Mucosa of descending colon (tissue), 3 donors: ENCODE measurements around the gene SYNGR3. TPM values are rescaled to one million over a fixed set of nuclear protein-coding genes. Genes with fewer than 3 reads are reported as not detected.

Source experiments
- ATAC-seq: fragments of 200-7000 bp; cut with Tn5 transposase; one replicate; pipeline ENCODE4 v1.9.1; 2020; ENCODE audit warnings: mild to moderate bottlenecking, moderate library complexity
- DNase-seq, 3 donors: peaks; one replicate each; pipeline ENCODE4 v3.0.0-alpha.2; 2020
- H3K36me3 ChIP-seq: fragments of 200-600 bp; one replicate; pipeline ENCODE4 v1.8.0; 2021; ENCODE audit warnings: low read depth, mild to moderate bottlenecking
- H3K4me1 ChIP-seq: fragments of 200-600 bp; one replicate; pipeline ENCODE4 v1.8.0; 2021; ENCODE audit warnings: low read depth, mild to moderate bottlenecking
- H3K4me3 ChIP-seq: fragments of 200-600 bp; one replicate; pipeline ENCODE4 v1.8.0; 2021; ENCODE audit warnings: mild to moderate bottlenecking
- H3K9me3 ChIP-seq: fragments of 200-600 bp; one replicate; pipeline ENCODE4 v1.8.0; 2021; ENCODE audit warnings: mild to moderate bottlenecking
- intact Hi-C, 2 donors: fragments of 100-400 bp; cut with DNase I in 1 of 2; cut with micrococcal nuclease in 1 of 2; formaldehyde crosslinking; loops; one replicate each; pipeline versions ENCODE4 v1.11.0 to v1.11.1; 2022; cut with DNase I, micrococcal nuclease
- total RNA-seq, 3 donors: library from RNA; stranded (reverse); fragmentation: NEBNext Ultra II Directional in 2 of 3; extraction: Animal tissue kit (Norgen Biotek cat#: 25700) in 2 of 3; gene quantifications; one replicate each; pipeline versions ENCODE4 v1.2.1 to v1.2.4, GENCODE V29; 2021 to 2023
- TF ChIP-seq, protein P1 (sequence below): fragments of 200-600 bp; IDR thresholded peaks from one replicate; pipeline ENCODE4 v1.8.0; 2022; ENCODE audit warnings: antibody characterized with exemption, mild to moderate bottlenecking
- donor health status: DM: no; HTN: no; CAD: no; lungs with moderate emphysema.
- donor health status: DM: no; HTN: no; CAD: no.
- donor health status: DM: no; HTN: yes; CAD: no.

SYNGR3 gene
- total RNA-seq, 3 donors from 2014 or later = 1.3 to 7.9 (median 1.5) TPM

DNA sequence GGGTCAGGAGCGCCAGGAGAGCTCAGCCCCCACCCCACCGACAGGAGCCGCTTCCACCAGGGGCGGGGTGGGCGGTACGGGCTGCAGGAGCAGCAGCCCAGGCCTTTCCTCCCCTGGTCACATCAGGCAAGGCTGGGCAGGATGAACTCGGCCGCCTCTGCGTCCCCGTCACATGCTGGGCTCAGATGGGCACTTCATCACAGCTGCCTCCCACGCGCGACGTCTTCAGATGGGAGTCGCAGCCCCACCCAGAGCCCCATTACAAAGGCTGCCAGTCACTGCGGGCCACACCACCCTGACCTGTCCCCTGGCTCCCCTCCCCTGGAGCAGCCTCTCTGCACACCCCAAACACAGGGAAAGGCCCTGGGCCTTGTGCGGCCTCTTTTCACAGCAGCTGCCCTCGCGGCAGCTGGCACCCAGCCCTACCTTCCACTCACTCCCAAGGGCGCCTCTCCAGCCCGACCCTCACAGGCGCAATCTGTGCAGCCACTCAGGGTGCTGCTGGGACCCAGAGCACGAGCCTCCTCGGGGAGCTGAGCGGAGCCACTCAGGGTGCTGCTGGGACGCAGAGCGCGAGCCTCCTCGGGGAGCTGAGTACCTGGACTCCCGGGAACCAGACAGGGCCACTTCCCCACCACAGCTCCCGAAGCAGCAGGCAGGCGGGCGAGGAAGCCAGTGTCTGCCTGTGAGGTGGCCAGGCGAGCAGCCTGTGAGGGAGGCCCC is 15.2 kb downstream of the SYNGR3 start:
- TF ChIP-seq, protein P1, sequence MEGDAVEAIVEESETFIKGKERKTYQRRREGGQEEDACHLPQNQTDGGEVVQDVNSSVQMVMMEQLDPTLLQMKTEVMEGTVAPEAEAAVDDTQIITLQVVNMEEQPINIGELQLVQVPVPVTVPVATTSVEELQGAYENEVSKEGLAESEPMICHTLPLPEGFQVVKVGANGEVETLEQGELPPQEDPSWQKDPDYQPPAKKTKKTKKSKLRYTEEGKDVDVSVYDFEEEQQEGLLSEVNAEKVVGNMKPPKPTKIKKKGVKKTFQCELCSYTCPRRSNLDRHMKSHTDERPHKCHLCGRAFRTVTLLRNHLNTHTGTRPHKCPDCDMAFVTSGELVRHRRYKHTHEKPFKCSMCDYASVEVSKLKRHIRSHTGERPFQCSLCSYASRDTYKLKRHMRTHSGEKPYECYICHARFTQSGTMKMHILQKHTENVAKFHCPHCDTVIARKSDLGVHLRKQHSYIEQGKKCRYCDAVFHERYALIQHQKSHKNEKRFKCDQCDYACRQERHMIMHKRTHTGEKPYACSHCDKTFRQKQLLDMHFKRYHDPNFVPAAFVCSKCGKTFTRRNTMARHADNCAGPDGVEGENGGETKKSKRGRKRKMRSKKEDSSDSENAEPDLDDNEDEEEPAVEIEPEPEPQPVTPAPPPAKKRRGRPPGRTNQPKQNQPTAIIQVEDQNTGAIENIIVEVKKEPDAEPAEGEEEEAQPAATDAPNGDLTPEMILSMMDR = no peak
- DNase-seq (no peak), ATAC-seq (no peak)
- intact Hi-C loops = no loop called here
- no peak overlapping the region for H3K4me3 ChIP-seq
- peaks cover 8% of the 10 kb centered on the region for H3K36me3 ChIP-seq
- H3K9me3 ChIP-seq = no peaks in the 10 kb centered on the region
- H3K4me1 ChIP-seq = peaks cover 34% of the 10 kb centered on the region

DNA sequence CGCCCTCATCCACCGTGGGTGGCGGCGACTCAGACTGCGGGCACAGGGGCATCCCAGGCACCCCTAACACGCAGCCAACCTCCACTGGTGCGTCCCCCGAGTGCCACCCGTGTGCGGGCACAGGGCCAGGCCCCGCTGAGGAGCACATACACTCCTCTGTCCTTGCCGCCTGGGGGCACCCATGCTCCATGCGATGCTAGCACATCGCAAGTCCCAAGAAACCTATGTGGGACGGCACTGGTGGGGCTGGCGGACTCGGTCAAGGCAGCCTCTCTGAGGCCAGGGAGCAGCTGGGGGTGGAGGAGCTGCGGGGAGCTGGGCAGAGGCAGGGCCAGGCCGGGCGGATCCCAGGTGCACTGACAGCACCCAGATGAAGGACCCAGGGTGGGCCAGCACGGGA is 15.9 kb downstream of the SYNGR3 start:
- Histone ChIP-seq H3K4me1 (peaks cover 40% of the 10 kb centered on the region), H3K4me3 (no peak overlapping the region), H3K9me3 (no peaks in the 10 kb centered on the region), H3K36me3 (peaks cover 8% of the 10 kb centered on the region)
- DNase-seq = peak in 1 of 3 donors; percentile 38
- intact Hi-C loops = no loop called here
- no peak for ATAC-seq
- TF ChIP-seq, protein P1 = no peak

DNA sequence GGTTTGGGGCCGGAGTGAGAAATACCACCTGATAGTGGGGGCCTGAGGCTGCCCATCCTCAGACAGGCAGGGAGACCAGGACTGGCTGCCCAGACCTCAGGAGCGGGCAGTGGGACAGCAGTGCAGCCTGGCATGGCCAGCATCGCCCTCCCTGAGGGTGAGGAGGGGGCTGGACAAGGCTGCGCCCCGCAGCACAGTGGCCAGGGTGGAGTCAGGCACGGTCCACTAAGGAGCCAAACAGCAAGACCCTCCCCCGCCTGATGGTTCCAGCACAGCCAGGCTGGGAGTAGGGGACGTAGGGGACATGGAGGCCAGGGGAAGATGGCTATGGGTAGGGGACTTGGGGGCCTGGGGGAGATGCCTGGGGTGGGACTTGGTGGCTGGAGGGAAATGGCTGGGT is 16.5 kb downstream of the SYNGR3 start:
- Histone ChIP-seq H3K4me1 (peaks cover 40% of the 10 kb centered on the region), H3K9me3 (no peaks in the 10 kb centered on the region), H3K36me3 (peaks cover 5% of the 10 kb centered on the region), H3K4me3 (no peak overlapping the region)
- intact Hi-C loops = no loop called here
- no peak for ATAC-seq
- DNase-seq = no peak
- TF ChIP-seq, protein P1 = no peak

DNA sequence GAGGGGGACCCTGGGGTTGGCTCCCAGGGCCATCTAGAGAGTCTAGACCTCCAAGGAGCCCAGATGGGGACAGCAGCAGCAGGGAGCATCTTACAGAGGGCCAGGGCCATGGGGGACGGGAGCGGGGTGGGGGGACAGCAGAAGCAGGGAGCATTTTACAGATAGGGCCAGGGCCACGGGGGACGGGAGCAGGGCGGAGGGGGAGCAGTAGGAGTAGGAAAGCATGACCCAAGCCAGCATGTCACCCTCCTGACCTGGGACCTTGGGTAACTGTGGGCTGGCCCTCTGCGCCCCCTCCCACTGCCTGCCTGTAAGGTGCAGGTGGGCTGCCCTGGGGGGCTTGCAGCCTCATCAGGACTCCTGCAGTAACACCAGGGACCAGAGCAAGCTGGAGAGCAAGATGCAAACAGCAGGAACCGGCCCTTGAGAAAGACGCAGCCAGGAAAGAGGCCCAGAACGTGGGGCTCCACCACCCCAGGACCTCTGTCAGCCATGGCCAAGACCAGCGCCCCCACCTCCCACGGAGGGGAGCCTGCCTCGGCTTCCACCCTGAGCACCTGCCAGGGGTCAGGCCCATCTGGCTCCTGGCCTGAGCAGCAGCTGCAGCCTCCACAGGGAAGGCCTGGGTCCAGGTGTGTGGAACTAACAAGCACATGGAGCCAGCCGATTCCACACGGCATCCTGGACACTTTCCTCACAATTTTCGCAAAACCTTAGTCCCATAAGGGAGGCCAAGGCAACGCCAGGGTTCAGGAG is 17.5 kb downstream of the SYNGR3 start:
- peak in 2 of 3 donors; percentile 40 to 59 for DNase-seq
- Histone ChIP-seq H3K4me3 (no peak overlapping the region), H3K9me3 (no peaks in the 10 kb centered on the region), H3K4me1 (peaks cover 40% of the 10 kb centered on the region), H3K36me3 (no peaks in the 10 kb centered on the region)
- TF ChIP-seq, protein P1 = no peak
- intact Hi-C loops = no loop called here
- ATAC-seq = no peak

DNA sequence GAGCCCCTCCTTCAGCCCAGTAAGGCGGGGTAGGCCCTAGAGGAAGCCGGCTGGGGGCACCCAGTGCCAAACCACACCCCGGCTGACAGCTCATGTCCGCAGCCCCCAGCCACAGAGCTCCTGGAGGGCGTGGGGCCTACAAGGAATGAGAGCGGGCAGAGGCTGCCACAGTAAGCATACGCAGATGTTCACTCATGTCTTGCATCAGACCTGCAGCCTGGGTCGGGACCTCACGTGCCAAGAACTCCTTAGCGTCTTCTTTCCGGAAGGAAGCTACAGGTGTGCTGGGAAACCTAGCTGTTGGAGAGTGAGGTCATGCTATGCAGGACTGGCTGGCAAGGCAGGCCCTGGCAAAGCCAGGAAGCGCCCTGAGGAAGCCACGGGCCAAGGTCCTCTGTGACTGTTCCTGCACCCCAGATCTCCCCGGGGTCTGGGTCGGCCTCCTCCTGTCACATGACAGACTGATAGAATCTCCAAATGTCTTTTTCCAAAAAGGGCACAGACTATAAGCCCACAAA is 18.3 kb downstream of the SYNGR3 start:
- TF ChIP-seq, protein P1 = no peak
- peak; percentile 56 to 80 (median 70) for DNase-seq
- peaks cover 40% of the 10 kb centered on the region for H3K4me1 ChIP-seq
- H3K9me3 ChIP-seq = no peaks in the 10 kb centered on the region
- intact Hi-C loops = no loop called here
- peak; percentile 64 for ATAC-seq
- no peaks in the 10 kb centered on the region for H3K36me3 ChIP-seq
- no peak overlapping the region for H3K4me3 ChIP-seq
